ENCODE results near the gene TMEM120A. TPM values are rescaled to one million over a fixed set of nuclear protein-coding genes. Genes with fewer than 3 reads are reported as not detected.

TMEM120A gene
- total and polyA plus RNA-seq, 4 experiments from 2014 or later: 24.1 to 38.1 (median 29.3) TPM

GRCh38 chr7:75945297-75946168, 48.9 kb downstream of the TMEM120A start:
- H3K4me3 Mint-ChIP-seq: no peak overlapping the region
- no peak for DNase-seq
- Histone ChIP-seq H3K4me1 (ENCODE audit: insufficient read depth, low read length) (no peaks in the 10 kb centered on the region), H3K27ac (ENCODE audit: low read depth, low read length) (no peak overlapping the region), H3K36me3 (ENCODE audit: insufficient read depth, low read length) (no peaks in the 10 kb centered on the region), H3K27me3 (ENCODE audit: insufficient read depth, low read length) (no peaks in the 10 kb centered on the region), H3K9me3 (ENCODE audit: control insufficient read depth in 1 of 2, low read length in 2 of 2) (no peaks in the 10 kb centered on the region), H3K4me3 (ENCODE audit: low read length in 2 of 2) (no peak overlapping the region)
- POLR2A ChIA-PET (ENCODE audit: partially characterized antibody): no interaction called here
- no peaks in the 10 kb centered on the region for H3K27me3 Mint-ChIP-seq
- peaks cover 6 to 9% of the 10 kb centered on the region in 2 donors for H3K36me3 Mint-ChIP-seq
- peaks cover 8 to 15% (median 11%) of the 10 kb centered on the region in 4 donors for H3K4me1 Mint-ChIP-seq
- CTCF ChIA-PET (ENCODE audit: partially characterized antibody): no interaction called here
- intact Hi-C loops (cut with micrococcal nuclease): no loop called here
- peak overlapping the region in 3 of 7 donors; percentile 23 to 69 (median 36) for H3K27ac Mint-ChIP-seq
- no peaks in the 10 kb centered on the region for H3K9me3 Mint-ChIP-seq

DNA sequence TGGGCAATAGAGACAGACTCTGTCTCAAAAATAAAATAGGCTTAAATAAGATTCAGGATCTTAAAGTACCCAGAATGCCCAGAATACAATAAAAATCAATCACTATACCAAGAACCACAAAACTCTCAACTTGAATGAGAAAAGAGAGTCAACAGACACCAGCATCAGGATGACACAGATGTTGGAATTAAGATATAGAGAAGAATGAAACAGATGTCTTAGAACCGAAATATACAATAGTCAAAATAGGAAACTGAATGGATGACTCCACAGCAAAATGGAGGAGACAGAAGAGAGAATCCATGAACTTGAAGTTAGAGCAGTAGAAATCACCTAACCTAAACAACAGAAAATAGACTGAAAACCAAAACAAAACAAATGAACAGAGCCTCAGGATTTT, 49.9 kb downstream of the TMEM120A start:
- no peak overlapping the region for H3K4me3 ChIP-seq (ENCODE audit: low read length in 2 of 2)
- intact Hi-C loops (cut with micrococcal nuclease): no loop called here
- H3K27ac ChIP-seq (ENCODE audit: low read depth, low read length): no peak overlapping the region
- no peaks in the 10 kb centered on the region for H3K9me3 ChIP-seq (ENCODE audit: control insufficient read depth in 1 of 2, low read length in 2 of 2)
- peaks cover 6 to 9% of the 10 kb centered on the region in 2 donors for H3K36me3 Mint-ChIP-seq
- no peaks in the 10 kb centered on the region for H3K36me3 ChIP-seq (ENCODE audit: insufficient read depth, low read length)
- ChIA-PET POLR2A (ENCODE audit: partially characterized antibody) (no interaction called here), CTCF (ENCODE audit: partially characterized antibody) (no interaction called here)
- no peak overlapping the region for H3K4me3 Mint-ChIP-seq
- no peaks in the 10 kb centered on the region for H3K27me3 Mint-ChIP-seq
- no peak for DNase-seq
- no peaks in the 10 kb centered on the region for H3K4me1 ChIP-seq (ENCODE audit: insufficient read depth, low read length)
- peak overlapping the region in 1 of 7 donors; percentile 23 for H3K27ac Mint-ChIP-seq
- peaks cover 7 to 15% (median 10%) of the 10 kb centered on the region in 4 donors for H3K4me1 Mint-ChIP-seq
- no peaks in the 10 kb centered on the region for H3K27me3 ChIP-seq (ENCODE audit: insufficient read depth, low read length)
- H3K9me3 Mint-ChIP-seq: no peaks in the 10 kb centered on the region

DNA sequence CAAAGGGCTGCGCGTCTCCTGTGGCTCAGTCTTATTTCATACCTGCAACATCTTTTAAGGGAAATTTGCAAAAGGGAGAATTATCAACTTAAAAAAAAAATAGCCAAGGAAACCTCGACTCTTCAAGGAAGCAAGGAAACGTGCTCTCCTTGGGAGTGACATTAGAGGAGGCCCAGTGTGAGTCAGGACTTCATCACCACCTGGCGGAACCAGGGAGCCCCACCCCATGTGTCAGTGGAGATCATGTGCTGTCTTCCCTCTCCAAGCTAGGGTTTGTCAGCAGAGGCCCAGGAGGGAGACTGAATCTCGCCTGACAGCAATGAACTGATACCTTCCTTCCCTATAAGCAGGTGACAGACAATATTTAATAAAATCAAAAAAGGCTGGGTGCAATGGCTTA, 50.5 kb downstream of the TMEM120A start:
- Histone ChIP-seq H3K27me3 (ENCODE audit: insufficient read depth, low read length) (no peaks in the 10 kb centered on the region), H3K27ac (ENCODE audit: low read depth, low read length) (no peak overlapping the region), H3K9me3 (ENCODE audit: control insufficient read depth in 1 of 2, low read length in 2 of 2) (no peaks in the 10 kb centered on the region), H3K4me3 (ENCODE audit: low read length in 2 of 2) (no peak overlapping the region), H3K4me1 (ENCODE audit: insufficient read depth, low read length) (no peaks in the 10 kb centered on the region), H3K36me3 (ENCODE audit: insufficient read depth, low read length) (no peaks in the 10 kb centered on the region)
- no peaks in the 10 kb centered on the region for H3K27me3 Mint-ChIP-seq
- POLR2A ChIA-PET (ENCODE audit: partially characterized antibody): no interaction called here
- no peaks in the 10 kb centered on the region for H3K9me3 Mint-ChIP-seq
- no peak for DNase-seq
- H3K27ac Mint-ChIP-seq: no peak overlapping the region
- intact Hi-C loops (cut with micrococcal nuclease): no loop called here
- CTCF ChIA-PET (ENCODE audit: partially characterized antibody): no interaction called here
- H3K4me1 Mint-ChIP-seq: peaks cover 8 to 14% (median 10%) of the 10 kb centered on the region in 4 donors
- H3K4me3 Mint-ChIP-seq: no peak overlapping the region
- peaks cover 6 to 9% of the 10 kb centered on the region in 2 donors for H3K36me3 Mint-ChIP-seq

GRCh38 chr7:75938921-75939320, 55.5 kb downstream of the TMEM120A start:
- DNase-seq: no peak
- H3K27me3 ChIP-seq (ENCODE audit: insufficient read depth, low read length): no peaks in the 10 kb centered on the region
- ChIA-PET CTCF (ENCODE audit: partially characterized antibody) (no interaction called here), POLR2A (ENCODE audit: partially characterized antibody) (no interaction called here)
- no peak overlapping the region for H3K27ac ChIP-seq (ENCODE audit: low read depth, low read length)
- peaks cover 3 to 12% of the 10 kb centered on the region in 2 donors for H3K36me3 Mint-ChIP-seq
- H3K36me3 ChIP-seq (ENCODE audit: insufficient read depth, low read length): no peaks in the 10 kb centered on the region
- H3K9me3 Mint-ChIP-seq: peaks cover 0 to 6% (median 0%) of the 10 kb centered on the region in 8 donors
- H3K27me3 Mint-ChIP-seq: no peaks in the 10 kb centered on the region
- H3K4me1 Mint-ChIP-seq: peaks cover 0 to 9% (median 4%) of the 10 kb centered on the region in 4 donors
- no peak overlapping the region for H3K4me3 Mint-ChIP-seq
- H3K4me3 ChIP-seq (ENCODE audit: low read length in 2 of 2): no peak overlapping the region
- intact Hi-C loops (cut with micrococcal nuclease): no loop called here
- no peaks in the 10 kb centered on the region for H3K9me3 ChIP-seq (ENCODE audit: control insufficient read depth in 1 of 2, low read length in 2 of 2)
- peak overlapping the region in 1 of 7 donors; percentile 73 for H3K27ac Mint-ChIP-seq
- no peaks in the 10 kb centered on the region for H3K4me1 ChIP-seq (ENCODE audit: insufficient read depth, low read length)

- H3K36me3 ChIP-seq (ENCODE audit: insufficient read depth, low read length): no peaks in the 10 kb centered on the region
- Mint-ChIP-seq H3K36me3 (peaks cover 6 to 16% of the 10 kb centered on the region in 2 donors), H3K4me1 (peaks cover 0 to 9% (median 5%) of the 10 kb centered on the region in 4 donors), H3K4me3 (no peak overlapping the region), H3K9me3 (peaks cover 0 to 9% (median 0%) of the 10 kb centered on the region in 8 donors), H3K27ac (no peak overlapping the region), H3K27me3 (no peaks in the 10 kb centered on the region)
- no peaks in the 10 kb centered on the region for H3K27me3 ChIP-seq (ENCODE audit: insufficient read depth, low read length)
- no peak overlapping the region for H3K4me3 ChIP-seq (ENCODE audit: low read length in 2 of 2)
- ChIA-PET CTCF (ENCODE audit: partially characterized antibody) (no interaction called here), POLR2A (ENCODE audit: partially characterized antibody) (interaction anchor here (0.9 kb wide), 1 partner anchor 24 kb away, joined by 3 read pairs; the partner anchor contains the start of gene POR)
- H3K27ac ChIP-seq (ENCODE audit: low read depth, low read length): no peak overlapping the region
- intact Hi-C loops (cut with micrococcal nuclease): no loop called here
- no peaks in the 10 kb centered on the region for H3K4me1 ChIP-seq (ENCODE audit: insufficient read depth, low read length)
- DNase-seq: no peak
- H3K9me3 ChIP-seq (ENCODE audit: control insufficient read depth in 1 of 2, low read length in 2 of 2): no peaks in the 10 kb centered on the region
Measured at GRCh38 chr7:75937958-75938786, 56.2 kb downstream of the TMEM120A start.

Other genes starting within 250 kb of the TMEM120A start
- not detected for gene CCL26, start 222.4 kb downstream of the TMEM120A start, total RNA-seq
- not detected for gene CCL26, start 222.4 kb downstream of the TMEM120A start, polyA plus RNA-seq
- not detected for gene CCL24, start 180.8 kb downstream of the TMEM120A start, total RNA-seq
- gene CCL24, start 180.8 kb downstream of the TMEM120A start, polyA plus RNA-seq: not detected
- 10 to 100 TPM; 47.1 to 53.2 TPM for gene RHBDD2, start 115.6 kb downstream of the TMEM120A start, total RNA-seq
- gene RHBDD2, start 115.6 kb downstream of the TMEM120A start, polyA plus RNA-seq: 100 to 1,000 TPM; 108 to 119 TPM
- gene POR, start 79.4 kb downstream of the TMEM120A start, total RNA-seq: 10 to 100 TPM; 60.2 to 71.1 TPM
- gene POR, start 79.4 kb downstream of the TMEM120A start, polyA plus RNA-seq: 10 to 100 TPM; 45.6 to 47.7 TPM
- gene STYXL1, start 53.4 kb upstream of the TMEM120A start, total RNA-seq: 10 to 100 TPM; 18.9 to 23.9 TPM
- 10 to 100 TPM; 43.5 to 71.0 TPM for gene STYXL1, start 53.4 kb upstream of the TMEM120A start, polyA plus RNA-seq
- gene MDH2, start 53.5 kb upstream of the TMEM120A start, total RNA-seq: 10 to 100 TPM; 79.8 to 80.1 TPM
- gene MDH2, start 53.5 kb upstream of the TMEM120A start, polyA plus RNA-seq: 100 to 1,000 TPM; 155 to 159 TPM
- not detected for gene SRRM3, start 207.3 kb upstream of the TMEM120A start, total RNA-seq
- not detected for gene SRRM3, start 207.3 kb upstream of the TMEM120A start, polyA plus RNA-seq

Measured in CD4-positive, alpha-beta memory T cell (primary cell).